CD14-positive monocyte (primary cell): ENCODE data around the gene IL19. TPM values are rescaled to one million over a fixed set of nuclear protein-coding genes. Genes with fewer than 3 reads are reported as not detected.

Experiments
- DNase-seq, 3 donors: peaks; one replicate each; pipeline ENCODE4 v3.0.0-alpha.2; 2011 to 2022
- H2AFZ ChIP-seq: 2 replicates; pipeline ENCODE4 v1.6.0; 2012; ENCODE audit warnings: mild to moderate bottlenecking, low read depth, low read length, inconsistent platforms; ENCODE audit not compliant: insufficient read depth, poor library complexity, severe bottlenecking
- H3K27ac ChIP-seq, 2 donors: 1 replicate in 1 of 2; 2 replicates in 1 of 2; pipeline ENCODE4 v1.5.1; 2012 to 2013; ENCODE audit warnings: low read length in 2 of 2, control low read depth in 1 of 2, inconsistent platforms in 1 of 2, low read depth in 1 of 2, mild to moderate bottlenecking in 1 of 2
- H3K27me3 ChIP-seq, 2 donors: one replicate each; pipeline versions ENCODE4 v1.6.0 to v1.6.1; 2011 to 2013; ENCODE audit warnings: low read length in 2 of 2; ENCODE audit not compliant: control insufficient read depth in 2 of 2, insufficient read depth in 2 of 2
- H3K36me3 ChIP-seq, 2 donors: replicated peaks in 1 of 2; 1 replicate in 1 of 2; 2 replicates in 1 of 2; pipeline versions ENCODE4 v1.5.1 to v1.6.1; 2012 to 2013; ENCODE audit warnings: low read length in 2 of 2, control low read depth in 1 of 2, inconsistent platforms in 1 of 2, mild to moderate bottlenecking in 1 of 2; ENCODE audit not compliant: insufficient read depth in 2 of 2, control insufficient read depth in 1 of 2
- H3K4me1 ChIP-seq, 2 donors: 1 replicate in 1 of 2; 2 replicates in 1 of 2; pipeline versions ENCODE4 v1.5.1 to v1.6.1; 2012 to 2013; ENCODE audit warnings: low read length in 2 of 2, control low read depth in 1 of 2, inconsistent platforms in 1 of 2, mild to moderate bottlenecking in 1 of 2, moderate library complexity in 1 of 2; ENCODE audit not compliant: insufficient read depth in 2 of 2, control insufficient read depth in 1 of 2
- H3K4me2 ChIP-seq: replicated peaks from 2 replicates; pipeline ENCODE3; 2012; ENCODE audit warnings: low read length, moderate library complexity, mild to moderate bottlenecking; ENCODE audit not compliant: poor library complexity, severe bottlenecking; ENCODE audit errors: extremely low read depth
- H3K4me3 ChIP-seq, 3 experiments: fragments of 200-600 bp in 1 of 3; sonication (generic) in 1 of 3; replicated peaks in 1 of 3; 1 replicate in 2 of 3; 2 replicates in 1 of 3; pipeline ENCODE4 v1.5.1; 2011 to 2013; ENCODE audit warnings: low read length in 3 of 3, mild to moderate bottlenecking in 3 of 3, control low read depth in 2 of 3, low read depth in 2 of 3, inconsistent platforms in 1 of 3, moderate library complexity in 1 of 3
- H3K79me2 ChIP-seq: 2 replicates; pipeline ENCODE4 v1.6.0; 2012; ENCODE audit warnings: mild to moderate bottlenecking, control low read depth, inconsistent platforms, low read length, moderate library complexity; ENCODE audit not compliant: insufficient read depth
- H3K9ac ChIP-seq: 2 replicates; pipeline ENCODE4 v1.6.0; 2017; ENCODE audit warnings: low read length, mild to moderate bottlenecking; ENCODE audit not compliant: insufficient read depth, poor library complexity, severe bottlenecking
- H3K9me3 ChIP-seq, 2 donors: replicated peaks in 1 of 2; 1 replicate in 1 of 2; 2 replicates in 1 of 2; pipeline versions ENCODE4 v1.5.1 to v1.6.1; 2012 to 2013; ENCODE audit warnings: low read length in 2 of 2, control low read depth in 1 of 2; ENCODE audit not compliant: control insufficient read depth in 1 of 2, insufficient read depth in 1 of 2
- H4K20me1 ChIP-seq: 2 replicates; pipeline ENCODE4 v1.6.0; 2012; ENCODE audit warnings: mild to moderate bottlenecking, low read length, control low read depth, moderate library complexity; ENCODE audit not compliant: insufficient read depth
- H3K27ac Mint-ChIP-seq, 7 donors: one replicate each; pipeline ENCODE4 v1.8.0; 2020; ENCODE audit warnings: mild to moderate bottlenecking in 7 of 7, mixed read lengths in 7 of 7, moderate library complexity in 6 of 7, inconsistent platforms in 2 of 7
- H3K27me3 Mint-ChIP-seq, 3 donors: one replicate each; pipeline ENCODE4 v1.8.0; 2021 to 2022; ENCODE audit warnings: low read depth in 3 of 3, mild to moderate bottlenecking in 3 of 3, mixed read lengths in 3 of 3, moderate library complexity in 3 of 3, inconsistent platforms in 1 of 3
- H3K36me3 Mint-ChIP-seq, 2 donors: one replicate each; pipeline ENCODE4 v1.8.0; 2020; ENCODE audit warnings: mixed read lengths in 2 of 2, inconsistent platforms in 1 of 2, mild to moderate bottlenecking in 1 of 2
- H3K4me1 Mint-ChIP-seq: one replicate; pipeline ENCODE4 v1.8.0; 2020; ENCODE audit warnings: mild to moderate bottlenecking, mixed read lengths
- H3K4me3 Mint-ChIP-seq, 2 donors: one replicate each; pipeline ENCODE4 v1.8.0; 2020; ENCODE audit warnings: mild to moderate bottlenecking in 2 of 2, mixed read lengths in 2 of 2, moderate library complexity in 1 of 2
- H3K9me3 Mint-ChIP-seq, 7 donors: one replicate each; pipeline ENCODE4 v1.8.0; 2020 to 2022; ENCODE audit warnings: mixed read lengths in 7 of 7, mild to moderate bottlenecking in 6 of 7, moderate library complexity in 6 of 7, inconsistent platforms in 2 of 7
- WGBS: methylation state at CpG from one replicate; pipeline ENCODE4 v1.1.5; 2013; ENCODE audit warnings: missing lambda C conversion rate; ENCODE audit not compliant: insufficient coverage; 5-methylcytosine and 5-hydroxymethylcytosine counted together
- intact Hi-C, 2 donors: fragments of 100-400 bp; cut with micrococcal nuclease; formaldehyde crosslinking; loops; one replicate each; pipeline versions ENCODE4 v1.15.0 to v1.15.1; 2023
- polyA plus RNA-seq, 3 donors: library from polyadenylated mRNA; depleted of rRNA in 1 of 3; unstranded in 2 of 3; stranded (reverse) in 1 of 3; fragments of 300-500 nt in 2 of 3; fragments of >200 nt in 1 of 3; fragmentation: Illumina TruSeq in 2 of 3; gene quantifications; 1 replicate in 2 of 3; 2 replicates in 1 of 3; pipeline ENCODE4 v1.2.3, GENCODE V29; 2012 to 2021
- TF ChIP-seq, protein P1 (sequence below): fragments of 200-600 bp; IDR thresholded peaks from one replicate; pipeline ENCODE4 v1.8.0; 2022; ENCODE audit warnings: antibody characterized with exemption, mild to moderate bottlenecking

Gene IL19
- polyA plus RNA-seq, 3 donors = 0.41 TPM; not detected in 2

DNA sequence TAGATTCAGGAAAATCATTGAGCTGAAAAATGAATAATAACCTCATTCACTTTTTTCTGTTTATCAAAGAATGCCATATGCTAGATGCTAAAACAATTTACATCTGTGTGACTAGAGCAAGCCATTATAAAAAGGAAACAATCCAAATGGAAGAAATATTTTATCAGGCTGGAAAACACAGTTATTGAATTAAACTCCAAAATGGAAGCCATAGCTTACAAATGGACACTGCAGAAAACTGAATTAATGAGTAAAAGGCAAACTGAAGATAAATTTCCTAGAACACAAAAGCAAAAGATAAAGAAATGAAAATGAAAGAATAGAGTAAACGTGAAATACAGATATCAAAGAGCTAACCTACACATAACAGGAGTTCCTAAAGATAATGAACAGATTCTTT, 34.8 kb downstream of the IL19 start:
- intact Hi-C loops = loop anchor here (5.0 to 10.0 kb wide), 2 partner anchors 68 to 151 kb away; no protein-coding TSS in a partner anchor
- WGBS = no CpG with 5 or more reads among the region's 1 CpG
- DNase-seq = no peak
- peaks cover 0 to 8% of the 10 kb centered on the region in 2 donors for H3K36me3 Mint-ChIP-seq
- Histone ChIP-seq H2AFZ (no peak overlapping the region), H3K4me3 (no peak overlapping the region), H3K4me2 (no peak overlapping the region), H3K9ac (no peak overlapping the region), H3K4me1 (peaks cover 3 to 12% of the 10 kb centered on the region in 2 donors), H4K20me1 (no peaks in the 10 kb centered on the region), H3K27me3 (no peaks in the 10 kb centered on the region), H3K36me3 (no peaks in the 10 kb centered on the region), H3K27ac (no peak overlapping the region), H3K79me2 (no peaks in the 10 kb centered on the region), H3K9me3 (no peaks in the 10 kb centered on the region)
- H3K9me3 Mint-ChIP-seq = peaks cover 0 to 2% (median 0%) of the 10 kb centered on the region in 7 donors
- peaks cover 12% of the 10 kb centered on the region for H3K4me1 Mint-ChIP-seq
- H3K27me3 Mint-ChIP-seq = peaks cover 6 to 11% (median 8%) of the 10 kb centered on the region in 3 donors
- no peak overlapping the region for H3K4me3 Mint-ChIP-seq
- TF ChIP-seq, protein P1, sequence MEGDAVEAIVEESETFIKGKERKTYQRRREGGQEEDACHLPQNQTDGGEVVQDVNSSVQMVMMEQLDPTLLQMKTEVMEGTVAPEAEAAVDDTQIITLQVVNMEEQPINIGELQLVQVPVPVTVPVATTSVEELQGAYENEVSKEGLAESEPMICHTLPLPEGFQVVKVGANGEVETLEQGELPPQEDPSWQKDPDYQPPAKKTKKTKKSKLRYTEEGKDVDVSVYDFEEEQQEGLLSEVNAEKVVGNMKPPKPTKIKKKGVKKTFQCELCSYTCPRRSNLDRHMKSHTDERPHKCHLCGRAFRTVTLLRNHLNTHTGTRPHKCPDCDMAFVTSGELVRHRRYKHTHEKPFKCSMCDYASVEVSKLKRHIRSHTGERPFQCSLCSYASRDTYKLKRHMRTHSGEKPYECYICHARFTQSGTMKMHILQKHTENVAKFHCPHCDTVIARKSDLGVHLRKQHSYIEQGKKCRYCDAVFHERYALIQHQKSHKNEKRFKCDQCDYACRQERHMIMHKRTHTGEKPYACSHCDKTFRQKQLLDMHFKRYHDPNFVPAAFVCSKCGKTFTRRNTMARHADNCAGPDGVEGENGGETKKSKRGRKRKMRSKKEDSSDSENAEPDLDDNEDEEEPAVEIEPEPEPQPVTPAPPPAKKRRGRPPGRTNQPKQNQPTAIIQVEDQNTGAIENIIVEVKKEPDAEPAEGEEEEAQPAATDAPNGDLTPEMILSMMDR = no peak
- H3K27ac Mint-ChIP-seq = no peak overlapping the region

DNA sequence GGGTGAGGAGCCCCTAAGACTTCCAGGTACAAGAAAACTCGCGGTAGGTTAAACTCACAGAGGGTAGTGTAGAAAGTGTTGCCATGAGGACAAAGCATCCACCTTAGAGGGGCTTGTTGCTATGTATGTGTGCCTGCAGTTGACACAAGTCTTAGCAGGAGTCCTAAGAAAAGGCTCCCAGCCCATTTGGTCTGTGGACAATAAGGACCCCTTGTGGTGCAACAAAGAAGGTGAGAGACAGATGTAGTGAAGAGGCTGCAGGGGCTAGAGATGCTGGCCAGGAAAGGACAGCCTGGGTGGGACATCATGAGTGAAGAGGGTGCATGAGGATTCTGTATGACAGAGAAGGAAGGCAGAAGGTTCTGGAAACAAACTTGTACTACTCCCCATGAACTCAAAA, 38.0 kb downstream of the IL19 start:
- 79% methylated on average over 2 of the region's 2 CpGs for WGBS
- peaks cover 0 to 2% of the 10 kb centered on the region in 2 donors for H3K36me3 Mint-ChIP-seq

More for the DNA sequence above, 38.0 kb downstream of the IL19 start:
- Histone ChIP-seq H3K79me2 (no peaks in the 10 kb centered on the region), H3K36me3 (no peaks in the 10 kb centered on the region), H3K4me1 (no peaks in the 10 kb centered on the region), H3K27me3 (no peaks in the 10 kb centered on the region), H3K4me2 (no peak overlapping the region), H3K4me3 (no peak overlapping the region), H2AFZ (no peak overlapping the region), H3K27ac (no peak overlapping the region), H3K9ac (no peak overlapping the region), H4K20me1 (no peaks in the 10 kb centered on the region), H3K9me3 (peaks cover 8 to 12% of the 10 kb centered on the region in 2 donors)
- H3K9me3 Mint-ChIP-seq = peaks cover 8 to 19% (median 14%) of the 10 kb centered on the region in 7 donors
- DNase-seq = peak; percentile 39 to 62 (median 58)
- TF ChIP-seq, protein P1 = peak; percentile 64
- H3K4me3 Mint-ChIP-seq = no peak overlapping the region
- intact Hi-C loops = loop anchor here (2.0 to 10.0 kb wide), 3 partner anchors 71 to 154 kb away; no protein-coding TSS in a partner anchor
- no peaks in the 10 kb centered on the region for H3K4me1 Mint-ChIP-seq
- peaks cover 3 to 7% (median 4%) of the 10 kb centered on the region in 3 donors for H3K27me3 Mint-ChIP-seq
- peak overlapping the region in 1 of 7 donors; percentile 60 for H3K27ac Mint-ChIP-seq
